ENCODE data around the gene IQGAP2. TPM values are rescaled to one million over a fixed set of nuclear protein-coding genes. Genes with fewer than 3 reads are reported as not detected.

Gene IQGAP2
- polyA plus RNA-seq, 1 donor (not counting 4 experiments of a cell fraction or from before 2014, with no cell fraction given), result 0.14 TPM

DNA sequence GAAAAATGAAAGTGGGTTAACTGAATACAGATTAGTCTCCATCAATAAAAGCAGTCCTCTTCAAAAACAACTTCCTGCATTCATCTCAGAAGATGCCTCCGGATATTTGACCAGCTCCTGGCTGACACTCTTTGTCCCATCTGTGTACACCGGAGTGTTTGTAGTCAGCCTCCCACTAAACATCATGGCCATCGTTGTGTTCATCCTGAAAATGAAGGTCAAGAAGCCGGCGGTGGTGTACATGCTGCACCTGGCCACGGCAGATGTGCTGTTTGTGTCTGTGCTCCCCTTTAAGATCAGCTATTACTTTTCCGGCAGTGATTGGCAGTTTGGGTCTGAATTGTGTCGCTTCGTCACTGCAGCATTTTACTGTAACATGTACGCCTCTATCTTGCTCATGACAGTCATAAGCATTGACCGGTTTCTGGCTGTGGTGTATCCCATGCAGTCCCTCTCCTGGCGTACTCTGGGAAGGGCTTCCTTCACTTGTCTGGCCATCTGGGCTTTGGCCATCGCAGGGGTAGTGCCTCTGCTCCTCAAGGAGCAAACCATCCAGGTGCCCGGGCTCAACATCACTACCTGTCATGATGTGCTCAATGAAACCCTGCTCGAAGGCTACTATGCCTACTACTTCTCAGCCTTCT is 329.4 kb downstream of the IQGAP2 start:
- FAIRE-seq, result no peak
- Histone ChIP-seq H2AFZ (ENCODE audit: control insufficient read depth, low read length) (no peak overlapping the region), H3K27me3 (ENCODE audit: control insufficient read depth, extremely low read depth, insufficient read depth, low read length) (no peaks in the 10 kb centered on the region), H3K36me3 (ENCODE audit: control insufficient read depth in 2 of 2, extremely low read depth in 1 of 2, insufficient read depth in 2 of 2, low read length in 2 of 2) (peaks cover 0 to 4% of the 10 kb centered on the region in 2 experiments), H4K20me1 (ENCODE audit: control insufficient read depth, extremely low read depth, insufficient read depth, low read length) (no peaks in the 10 kb centered on the region), H3K4me2 (ENCODE audit: control insufficient read depth, extremely low read depth, insufficient read depth, low read depth, low read length) (no peak overlapping the region), H3K79me2 (ENCODE audit: control insufficient read depth, insufficient read depth, low read length) (peaks cover 11% of the 10 kb centered on the region), H3K9me3 (ENCODE audit: control insufficient read depth, low read depth, low read length) (peaks cover 7% of the 10 kb centered on the region), H3K4me1 (ENCODE audit: control insufficient read depth, extremely low read depth, insufficient read depth, low read length) (no peaks in the 10 kb centered on the region), H3K4me3 (ENCODE audit: control insufficient read depth in 2 of 3, extremely low read depth in 1 of 3, insufficient read depth in 2 of 3, low read depth in 1 of 3, low read length in 3 of 3) (no peak overlapping the region), H3K9ac (ENCODE audit: control insufficient read depth, extremely low read depth, insufficient read depth, low read length) (no peak overlapping the region), H3K9me1 (ENCODE audit: control insufficient read depth, extremely low read depth, insufficient read depth, low read length) (no peaks in the 10 kb centered on the region), H3K27ac (ENCODE audit: control insufficient read depth, insufficient read depth, low read length) (no peak overlapping the region)
- DNase-seq (ENCODE audit: low read depth, low spot score), result no peak
- TF ChIP-seq, protein P1, sequence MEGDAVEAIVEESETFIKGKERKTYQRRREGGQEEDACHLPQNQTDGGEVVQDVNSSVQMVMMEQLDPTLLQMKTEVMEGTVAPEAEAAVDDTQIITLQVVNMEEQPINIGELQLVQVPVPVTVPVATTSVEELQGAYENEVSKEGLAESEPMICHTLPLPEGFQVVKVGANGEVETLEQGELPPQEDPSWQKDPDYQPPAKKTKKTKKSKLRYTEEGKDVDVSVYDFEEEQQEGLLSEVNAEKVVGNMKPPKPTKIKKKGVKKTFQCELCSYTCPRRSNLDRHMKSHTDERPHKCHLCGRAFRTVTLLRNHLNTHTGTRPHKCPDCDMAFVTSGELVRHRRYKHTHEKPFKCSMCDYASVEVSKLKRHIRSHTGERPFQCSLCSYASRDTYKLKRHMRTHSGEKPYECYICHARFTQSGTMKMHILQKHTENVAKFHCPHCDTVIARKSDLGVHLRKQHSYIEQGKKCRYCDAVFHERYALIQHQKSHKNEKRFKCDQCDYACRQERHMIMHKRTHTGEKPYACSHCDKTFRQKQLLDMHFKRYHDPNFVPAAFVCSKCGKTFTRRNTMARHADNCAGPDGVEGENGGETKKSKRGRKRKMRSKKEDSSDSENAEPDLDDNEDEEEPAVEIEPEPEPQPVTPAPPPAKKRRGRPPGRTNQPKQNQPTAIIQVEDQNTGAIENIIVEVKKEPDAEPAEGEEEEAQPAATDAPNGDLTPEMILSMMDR (optimal IDR thresholded peaks at IDR 0.05 in 1 of 3, IDR thresholded peaks at IDR 0.05 in 1 of 3, conservative IDR thresholded peaks at IDR 0.05 in 1 of 3; ENCODE audit: extremely low read depth in 1 of 3, insufficient read depth in 2 of 3, low read length in 3 of 3), result no peak
- no peak for TF ChIP-seq EZH2 (IDR thresholded peaks at IDR 0.05; ENCODE audit: low read length)
- dilution Hi-C loops (cut with MboI; ENCODE audit: extremely low pct_ligation_motif_present, low sequenced_read_pairs), result no loop called here

DNA sequence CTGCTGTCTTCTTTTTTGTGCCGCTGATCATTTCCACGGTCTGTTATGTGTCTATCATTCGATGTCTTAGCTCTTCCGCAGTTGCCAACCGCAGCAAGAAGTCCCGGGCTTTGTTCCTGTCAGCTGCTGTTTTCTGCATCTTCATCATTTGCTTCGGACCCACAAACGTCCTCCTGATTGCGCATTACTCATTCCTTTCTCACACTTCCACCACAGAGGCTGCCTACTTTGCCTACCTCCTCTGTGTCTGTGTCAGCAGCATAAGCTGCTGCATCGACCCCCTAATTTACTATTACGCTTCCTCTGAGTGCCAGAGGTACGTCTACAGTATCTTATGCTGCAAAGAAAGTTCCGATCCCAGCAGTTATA is 329.9 kb downstream of the IQGAP2 start:
- TF ChIP-seq, protein P1 (optimal IDR thresholded peaks at IDR 0.05 in 1 of 3, IDR thresholded peaks at IDR 0.05 in 1 of 3, conservative IDR thresholded peaks at IDR 0.05 in 1 of 3; ENCODE audit: extremely low read depth in 1 of 3, insufficient read depth in 2 of 3, low read length in 3 of 3), result no peak
- no peak for TF ChIP-seq EZH2 (IDR thresholded peaks at IDR 0.05; ENCODE audit: low read length)
- no peaks in the 10 kb centered on the region for H4K20me1 ChIP-seq (ENCODE audit: control insufficient read depth, extremely low read depth, insufficient read depth, low read length)
- H3K4me1 ChIP-seq (ENCODE audit: control insufficient read depth, extremely low read depth, insufficient read depth, low read length), result no peaks in the 10 kb centered on the region
- no peak for FAIRE-seq
- peaks cover 11% of the 10 kb centered on the region for H3K79me2 ChIP-seq (ENCODE audit: control insufficient read depth, insufficient read depth, low read length)
- no peak overlapping the region for H3K9ac ChIP-seq (ENCODE audit: control insufficient read depth, extremely low read depth, insufficient read depth, low read length)
- no peak overlapping the region for H3K27ac ChIP-seq (ENCODE audit: control insufficient read depth, insufficient read depth, low read length)
- DNase-seq (ENCODE audit: low read depth, low spot score), result no peak
- H2AFZ ChIP-seq (ENCODE audit: control insufficient read depth, low read length), result no peak overlapping the region
- peaks cover 0 to 4% of the 10 kb centered on the region in 2 experiments for H3K36me3 ChIP-seq (ENCODE audit: control insufficient read depth in 2 of 2, extremely low read depth in 1 of 2, insufficient read depth in 2 of 2, low read length in 2 of 2)
- no peaks in the 10 kb centered on the region for H3K9me1 ChIP-seq (ENCODE audit: control insufficient read depth, extremely low read depth, insufficient read depth, low read length)
- dilution Hi-C loops (cut with MboI; ENCODE audit: extremely low pct_ligation_motif_present, low sequenced_read_pairs), result no loop called here
- peaks cover 7% of the 10 kb centered on the region for H3K9me3 ChIP-seq (ENCODE audit: control insufficient read depth, low read depth, low read length)
- no peak overlapping the region for H3K4me2 ChIP-seq (ENCODE audit: control insufficient read depth, extremely low read depth, insufficient read depth, low read depth, low read length)
- no peak overlapping the region for H3K4me3 ChIP-seq (ENCODE audit: control insufficient read depth in 2 of 3, extremely low read depth in 1 of 3, insufficient read depth in 2 of 3, low read depth in 1 of 3, low read length in 3 of 3)
- H3K27me3 ChIP-seq (ENCODE audit: control insufficient read depth, extremely low read depth, insufficient read depth, low read length), result no peaks in the 10 kb centered on the region

All from keratinocyte (primary cell).